ENCODE measurements around the gene DNAH17.

DNAH17 gene

DNA sequence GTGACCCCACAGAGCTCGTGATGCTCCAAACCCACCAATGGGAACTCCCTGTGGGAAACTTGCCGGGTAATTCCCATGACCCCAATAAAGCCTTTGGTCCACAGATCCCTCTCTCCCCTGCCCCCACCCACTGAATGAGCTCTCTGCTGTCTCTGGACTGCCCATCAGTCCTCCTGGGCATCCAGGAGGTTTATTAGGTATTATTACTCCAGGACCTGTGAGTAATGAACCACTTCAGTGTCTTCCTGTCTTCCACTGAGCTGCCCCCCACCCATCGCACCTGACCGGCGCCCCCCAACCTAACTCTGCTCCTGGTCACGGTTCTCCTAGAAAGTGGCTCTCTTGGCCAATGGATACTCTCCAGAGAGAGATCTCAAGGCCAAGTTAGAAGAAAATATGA is 28.7 kb upstream of the DNAH17 start:
- no peak for DNase-seq

DNA sequence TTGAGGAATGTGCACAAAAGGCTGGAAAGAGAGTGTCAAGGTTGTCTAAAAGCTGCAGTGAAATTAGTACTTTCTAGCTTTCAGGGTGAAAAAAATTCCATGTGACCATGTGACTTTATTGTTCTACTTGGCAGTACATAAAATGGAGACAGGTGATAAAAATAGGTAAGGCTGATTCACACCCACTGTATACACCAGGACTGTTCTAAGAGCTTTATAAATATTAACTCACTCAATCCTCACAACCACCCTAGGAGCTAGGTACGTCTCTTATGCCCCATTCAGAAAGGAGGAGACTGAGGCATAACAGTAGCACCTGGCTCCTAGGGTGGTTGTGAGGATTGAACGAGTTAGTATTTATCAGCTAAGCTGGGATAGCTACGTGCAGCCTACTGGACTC is 28.2 kb upstream of the DNAH17 start:
- no peak for DNase-seq

DNA sequence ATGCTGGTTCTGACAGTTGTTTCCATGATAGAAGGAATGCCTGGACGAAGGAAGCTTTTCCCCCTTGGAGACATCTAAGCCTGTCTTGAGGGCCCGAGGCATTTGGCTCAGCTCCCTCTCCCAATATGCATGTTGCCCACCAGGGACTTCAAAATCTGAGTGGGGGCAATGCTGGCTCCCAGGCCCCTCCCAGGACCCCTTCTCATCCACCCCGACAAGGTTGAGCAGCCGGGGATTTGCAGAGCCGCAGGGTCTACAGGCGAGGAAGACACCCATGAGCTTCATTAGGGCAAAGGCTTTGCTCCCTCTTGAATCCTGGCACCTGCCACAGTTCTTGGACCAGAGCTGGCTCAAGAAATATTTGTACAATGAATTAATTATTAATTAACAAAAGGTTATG is 25.1 kb upstream of the DNAH17 start:
- no peak for DNase-seq

GRCh38 chr17:78601577-78602190 is 24.5 kb upstream of the DNAH17 start:
- DNase-seq: no peak

DNA sequence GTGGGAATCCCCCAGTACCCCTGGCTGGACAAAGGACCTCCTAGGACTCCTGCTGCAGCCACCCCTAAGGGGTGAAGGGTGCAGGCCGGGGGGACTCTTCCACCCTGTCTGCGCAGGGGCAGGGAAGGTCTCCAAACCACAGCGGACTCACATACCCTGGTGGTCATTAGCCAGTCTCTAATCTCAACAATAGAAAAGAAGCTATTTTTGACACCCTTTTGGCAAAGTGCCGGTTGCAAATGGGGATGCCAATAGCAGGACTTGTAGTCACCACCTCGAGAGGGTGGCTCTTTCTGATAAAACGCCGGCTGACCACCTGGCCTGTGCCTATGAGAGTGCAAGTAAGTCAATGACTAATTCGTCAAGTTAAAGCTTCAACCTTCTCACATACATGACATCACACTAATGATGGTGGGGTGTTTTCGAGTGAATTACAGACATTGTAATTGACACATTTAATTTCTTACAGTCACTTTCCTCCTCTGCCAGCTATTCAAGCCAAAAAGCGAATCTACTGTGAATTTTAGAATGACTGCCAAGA is 23.1 kb upstream of the DNAH17 start:
- DNase-seq: no peak

GRCh38 chr17:78599419-78599818 is 22.2 kb upstream of the DNAH17 start:
- no peak for DNase-seq

GRCh38 chr17:78598013-78598471 is 20.8 kb upstream of the DNAH17 start:
- no peak for DNase-seq

- no peak for DNase-seq
Measured at GRCh38 chr17:78596871-78597764, 19.9 kb upstream of the DNAH17 start.

DNA sequence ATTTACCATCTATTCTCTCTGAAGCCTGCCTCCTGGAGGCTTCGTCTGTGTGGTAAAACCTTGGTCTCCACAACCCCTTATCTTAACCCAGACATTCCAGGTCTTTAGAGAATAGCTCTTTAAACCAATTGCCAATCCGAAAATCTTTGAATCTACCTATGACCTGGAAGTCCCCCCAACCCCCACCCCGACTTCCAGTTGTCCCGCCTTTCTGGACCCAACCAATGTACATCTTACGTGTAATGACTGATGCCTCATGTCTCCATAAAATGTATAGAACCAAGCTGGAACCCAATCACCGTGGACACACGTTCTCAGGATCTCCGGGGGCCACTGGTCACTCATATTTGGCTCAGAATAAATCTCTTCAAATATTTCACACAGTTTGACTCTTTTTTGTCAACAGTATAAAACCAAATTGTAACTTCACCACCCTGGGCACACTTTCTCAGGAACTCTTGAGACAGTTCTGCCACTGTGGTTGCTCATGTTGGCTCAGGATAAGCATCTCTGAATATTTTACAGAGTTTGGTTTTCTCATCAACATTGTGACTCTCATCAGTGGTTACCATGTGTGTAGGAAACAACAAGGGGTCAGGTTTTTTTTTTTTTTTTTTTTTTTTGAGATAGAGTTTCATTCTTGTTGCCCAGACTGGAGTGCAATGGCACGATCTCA is 18.1 kb upstream of the DNAH17 start:
- DNase-seq: no peak

DNA sequence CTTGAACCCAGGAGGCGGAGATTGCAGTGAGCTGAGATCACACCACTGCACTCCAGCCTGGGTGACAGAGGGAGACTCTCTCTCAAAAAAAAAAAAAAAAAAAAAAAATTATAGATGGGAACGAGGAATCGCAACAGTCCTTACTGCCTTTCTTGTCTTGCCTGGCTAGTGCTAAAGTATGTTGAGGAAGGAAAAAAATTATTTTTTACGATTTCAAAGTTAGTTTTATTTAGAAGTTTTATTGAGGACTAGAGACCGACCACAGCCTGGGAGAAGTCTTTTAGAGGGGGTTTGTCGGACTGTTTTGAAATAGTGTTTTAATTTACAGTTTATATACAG is 15.8 kb upstream of the DNAH17 start:
- no peak for DNase-seq

DNA sequence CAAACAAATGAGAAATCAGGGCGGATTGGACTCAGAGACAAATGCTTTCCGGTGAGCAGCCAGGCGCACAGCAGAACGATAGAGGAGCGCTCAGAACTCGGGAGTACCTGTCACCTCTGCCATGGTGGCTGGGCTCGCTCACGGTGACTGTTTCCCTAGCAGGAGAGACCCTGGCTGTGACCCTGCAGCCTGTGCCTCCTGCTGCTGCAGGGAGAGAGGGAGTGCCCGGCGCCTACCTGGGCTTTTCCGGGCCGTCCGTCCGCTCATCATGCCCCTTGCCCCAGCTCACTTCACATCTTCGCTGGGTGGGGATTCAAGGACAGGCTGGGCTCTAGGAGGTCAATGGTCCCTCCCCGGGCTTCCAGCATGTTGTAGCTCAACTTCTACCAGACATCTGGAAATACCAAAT is 14.1 kb upstream of the DNAH17 start:
- DNase-seq: no peak

DNA sequence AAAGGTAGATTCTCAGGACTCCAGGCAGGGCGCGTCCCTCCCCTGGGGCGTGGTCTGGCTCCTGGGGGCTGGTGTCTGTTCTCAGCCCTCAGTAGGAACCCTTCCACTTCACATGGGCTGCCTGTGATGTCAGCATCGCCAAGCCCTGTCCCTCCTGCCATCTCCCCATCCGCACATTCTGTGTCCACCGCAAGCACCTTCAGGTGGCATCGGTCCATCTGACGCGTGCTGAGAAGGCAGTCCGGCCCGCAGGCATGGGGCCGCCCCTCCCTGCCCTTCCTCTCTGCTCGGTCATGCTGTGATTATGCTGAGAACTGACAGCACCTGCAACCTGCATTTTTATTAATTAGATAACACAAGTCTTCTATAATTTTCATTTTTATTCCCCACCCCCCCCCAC is 12.7 kb upstream of the DNAH17 start:
- no peak for DNase-seq

DNA sequence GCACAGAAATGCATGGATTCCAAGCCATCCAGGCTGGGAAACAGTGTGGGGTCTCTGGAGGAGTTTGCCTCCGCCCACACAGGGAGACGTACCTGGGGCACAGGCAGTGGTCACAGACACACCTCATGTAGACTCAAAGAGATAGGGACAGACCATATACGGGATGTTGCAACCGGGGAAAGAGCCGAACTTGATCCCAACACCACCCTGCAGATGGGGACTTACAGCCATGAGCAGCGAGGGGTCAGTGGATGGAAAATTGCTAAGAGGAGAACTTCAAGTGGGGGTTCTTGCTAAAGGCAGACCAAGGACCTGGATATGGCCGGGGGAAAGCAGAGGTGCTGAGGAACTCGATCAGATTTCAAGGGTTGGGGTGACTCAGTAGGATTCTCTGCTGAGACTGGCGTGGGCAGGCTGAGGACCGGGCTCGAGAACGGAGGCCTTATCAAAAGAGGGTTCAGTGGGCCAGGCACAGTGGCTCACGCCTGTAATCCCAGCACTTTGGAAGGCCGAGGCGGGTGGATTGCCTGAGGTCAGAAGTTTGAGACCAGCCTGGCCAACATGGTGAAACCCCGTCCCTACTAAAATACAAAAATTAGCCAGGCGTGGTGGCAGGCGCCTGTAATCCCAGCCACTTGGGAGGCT is 12.0 kb upstream of the DNAH17 start:
- DNase-seq: no peak

- no peak for DNase-seq
Measured at GRCh38 chr17:78588258-78589030, 11.2 kb upstream of the DNAH17 start.

DNA sequence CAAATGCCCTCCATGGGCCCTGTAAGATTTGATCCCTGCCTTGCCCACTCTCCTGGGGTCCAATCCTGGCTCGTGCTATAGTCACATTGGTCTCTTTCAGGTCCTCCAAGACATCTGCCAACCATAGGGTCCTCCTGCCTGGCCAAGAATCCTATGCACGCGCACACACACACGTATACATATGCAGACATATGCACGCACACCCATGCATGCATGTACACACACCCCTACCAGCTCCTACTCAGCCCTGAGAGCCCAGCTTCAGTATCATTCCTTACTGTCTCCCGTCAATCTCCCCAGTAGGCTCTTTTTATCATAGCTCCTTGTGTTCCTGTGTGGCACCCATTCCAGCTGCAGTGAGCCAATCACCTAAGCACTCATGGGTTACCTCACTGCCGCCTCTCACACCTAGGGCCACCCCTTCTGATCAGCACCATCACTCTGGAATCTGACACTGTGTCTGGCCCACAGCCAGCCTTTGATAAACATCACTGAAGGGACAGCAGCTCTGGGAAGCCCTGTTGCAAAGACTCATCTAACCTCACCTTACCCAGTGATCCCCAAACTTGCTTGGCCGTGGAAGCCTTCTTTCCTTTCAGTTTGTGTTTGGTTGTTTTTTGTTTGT is 7.9 kb upstream of the DNAH17 start:
- DNase-seq: no peak

DNA sequence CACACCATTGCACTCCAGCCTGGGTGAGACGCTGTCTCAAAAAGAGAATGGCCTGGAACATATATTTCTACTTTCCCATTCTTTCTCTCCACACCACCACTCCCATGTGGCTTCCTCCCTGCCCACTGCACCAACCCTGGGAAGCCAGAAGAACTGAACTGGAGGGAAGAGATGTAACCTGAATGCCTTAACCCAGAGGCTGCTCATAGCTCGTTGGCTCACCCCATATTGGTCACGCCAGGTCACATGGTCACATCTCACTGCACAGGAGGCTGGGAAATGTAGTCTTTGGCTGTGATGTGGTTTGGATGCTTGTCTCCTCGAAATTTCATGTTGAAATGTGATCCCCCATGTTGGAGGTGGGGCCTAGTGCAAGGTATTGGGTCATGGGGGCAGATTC is 5.9 kb upstream of the DNAH17 start:
- no peak for DNase-seq

DNA sequence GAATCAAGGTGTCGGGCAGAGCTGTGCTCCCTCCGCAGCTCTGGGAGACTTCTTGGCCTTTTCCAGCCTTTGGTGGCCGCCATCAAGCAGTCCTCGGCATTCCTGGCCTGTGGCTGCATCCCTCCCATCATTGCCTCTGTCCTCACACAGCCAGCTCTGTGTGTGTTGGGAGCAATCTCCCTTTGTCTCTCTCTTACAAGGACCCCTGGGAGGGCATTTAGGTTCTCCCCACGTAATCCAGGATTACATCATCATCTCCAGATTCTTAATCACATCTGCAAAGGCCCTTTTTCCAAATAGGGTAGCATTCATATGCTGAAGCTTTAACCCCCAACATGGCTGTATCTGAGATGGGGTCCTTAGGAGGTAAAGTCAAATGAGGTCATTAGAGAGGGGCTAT is 4.1 kb upstream of the DNAH17 start:
- no peak for DNase-seq

DNA sequence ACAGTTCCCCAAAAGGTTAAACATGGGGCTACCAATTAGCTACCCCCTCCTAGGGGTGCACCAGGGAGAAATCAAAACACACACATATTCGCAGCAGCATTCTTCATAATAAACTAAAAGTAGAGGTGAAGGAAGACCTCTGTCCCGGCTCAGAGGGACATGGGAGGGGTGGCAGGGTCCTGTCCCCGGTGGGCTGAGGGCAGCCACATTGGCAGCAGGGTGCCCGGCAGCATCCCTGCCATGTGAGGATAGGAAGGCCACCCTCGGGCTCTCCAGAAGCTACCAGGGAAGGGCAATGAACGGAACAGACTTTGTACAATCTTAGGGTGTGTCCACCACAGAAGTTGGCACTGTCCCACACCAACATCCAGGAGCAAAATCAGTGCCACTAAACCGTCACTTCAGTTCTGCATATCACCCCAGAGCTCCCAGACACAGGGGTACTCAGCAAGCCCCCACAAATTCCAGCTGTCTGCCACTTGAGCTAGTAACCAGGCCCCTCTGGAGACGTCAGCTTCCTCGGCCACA is 3.1 kb upstream of the DNAH17 start:
- DNase-seq: no peak

GRCh38 chr17:78576389-78577112 is 645 bp downstream of the DNAH17 start:
- no peak for DNase-seq

- no peak for DNase-seq
Measured at GRCh38 chr17:78575899-78576298, 1.3 kb downstream of the DNAH17 start.

- no peak for DNase-seq
Measured at GRCh38 chr17:78575340-78575739, 1.9 kb downstream of the DNAH17 start.

Data from stimulated activated CD4-positive, alpha-beta T cell treated with anti-CD3 and anti-CD28 coated beads, Interleukin-4, amount 100 ng/mL, for 24 hours (primary cell).